ENCODE data around the gene USP35.

GRCh38 chr11:78193806-78194205 lies 5.1 kb downstream of the USP35 start:
- TF ChIP-seq CTCF (IDR thresholded peaks at IDR 0.05; ENCODE audit: low read length) = no peak
- no peak for TF ChIP-seq EZH2 (optimal IDR thresholded peaks at IDR 0.05; ENCODE audit: low read depth, low read length)
